ENCODE measurements around the gene PIGS. TPM values are rescaled to one million over a fixed set of nuclear protein-coding genes. Genes with fewer than 3 reads are reported as not detected.

The PIGS gene
- total and polyA plus RNA-seq, 2 of the 13 experiments (the other 11 are each of a cell fraction or from before 2014, with no cell fraction given): 31.7 to 42.6 TPM

GRCh38 chr17:28509789-28510188 lies 61.5 kb downstream of the PIGS start (continued):
- TF ChIP-seq HINFP (CRISPR knock-in tag; IDR thresholded peaks at IDR 0.05; ENCODE audit: low read depth): no peak
- TF ChIP-seq ZNF891 (CRISPR knock-in tag; IDR thresholded peaks at IDR 0.05): no peak
- TF ChIP-seq RFX5 (IDR thresholded peaks at IDR 0.05; ENCODE audit: low read depth, low read length): no peak
- no peak for TF ChIP-seq MTF1 (CRISPR knock-in tag; IDR thresholded peaks at IDR 0.05)
- no peak for TF ChIP-seq LRRFIP1 (CRISPR knock-in tag; conservative IDR thresholded peaks at IDR 0.05)
- no peak for TF ChIP-seq ZNF260 (CRISPR knock-in tag; IDR thresholded peaks at IDR 0.05; ENCODE audit: borderline replicate concordance, low read depth)

GRCh38 chr17:28508211-28508724 lies 63.1 kb downstream of the PIGS start:
- in situ Hi-C loops (cut with HindIII; ENCODE audit: extremely low pct_ligation_motif_present, low pct_unique_long_range_greater_than_20kb) (no loop called here), intact Hi-C loops (cut with micrococcal nuclease; ENCODE audit: unreplicated experiment) (no loop called here)
- no TSS peak for BruUV-seq (replicated peaks)
- Histone ChIP-seq H3K4me2 (ENCODE audit: low read depth, low read length) (no peak overlapping the region), H2AFZ (ENCODE audit: low read length) (no peak overlapping the region), H3K79me2 (ENCODE audit: insufficient read depth, low read length) (no peaks in the 10 kb centered on the region), H3K9me3 (ENCODE audit: low read length) (no peaks in the 10 kb centered on the region), H3K9ac (ENCODE audit: insufficient read depth, low read depth, low read length) (no peak overlapping the region), H3K27ac (ENCODE audit: extremely low read length, insufficient read depth, low read length) (no peak overlapping the region), H4K20me1 (ENCODE audit: insufficient read depth, low read length) (no peaks in the 10 kb centered on the region), H3K4me3 (replicated peaks in 1 of 3; ENCODE audit: insufficient read depth in 1 of 3, low read depth in 2 of 3, low read length in 3 of 3) (no peak overlapping the region), H3K36me3 (replicated peaks in 1 of 2; ENCODE audit: control insufficient read depth in 1 of 2, insufficient read depth in 2 of 2, low read length in 2 of 2) (no peaks in the 10 kb centered on the region), H3K4me1 (ENCODE audit: insufficient read depth, low read length) (no peaks in the 10 kb centered on the region), H3K27me3 (ENCODE audit: control insufficient read depth in 1 of 2, insufficient read depth in 2 of 2, low read length in 2 of 2) (peaks cover 9 to 77% of the 10 kb centered on the region in 2 experiments; a peak in 4 of 5 replicates)
- 20% methylated on average over 10 of the region's 11 CpGs for WGBS (ENCODE audit: low lambda C conversion rate)
- CTCF ChIA-PET (ENCODE audit: low intra/inter-chr PET ratio, low total read pairs): no interaction called here
- ATAC-seq (no peak), DNase-seq (ENCODE audit: low spot score) (no peak), FAIRE-seq (no peak)
- POLR2A ChIA-PET: no interaction called here
- no peak for TF ChIP-seq DMAP1 (CRISPR knock-in tag; IDR thresholded peaks at IDR 0.05)
- TF ChIP-seq FIP1L1 (IDR thresholded peaks at IDR 0.05; ENCODE audit: borderline replicate concordance, insufficient read depth, low read depth, low read length): no peak
- no peak for TF ChIP-seq ZNF234 (CRISPR knock-in tag; conservative IDR thresholded peaks at IDR 0.05)
- TF ChIP-seq NFE2L1 (CRISPR knock-in tag; IDR thresholded peaks at IDR 0.05; ENCODE audit: borderline replicate concordance): no peak
- TF ChIP-seq HOMEZ (CRISPR knock-in tag; IDR thresholded peaks at IDR 0.05; ENCODE audit: low read depth): no peak
- TF ChIP-seq ZNF674 (CRISPR knock-in tag; IDR thresholded peaks at IDR 0.05; ENCODE audit: low read depth): no peak
- TF ChIP-seq GLI4 (CRISPR knock-in tag; IDR thresholded peaks at IDR 0.05; ENCODE audit: borderline replicate concordance): no peak
- TF ChIP-seq THAP9 (CRISPR knock-in tag; IDR thresholded peaks at IDR 0.05; ENCODE audit: borderline replicate concordance): no peak
- no peak for TF ChIP-seq SALL1 (CRISPR knock-in tag; IDR thresholded peaks at IDR 0.05)
- no peak for TF ChIP-seq ZNF510 (CRISPR knock-in tag; IDR thresholded peaks at IDR 0.05; ENCODE audit: low read depth)
